Measurements from ENCODE around the gene FHOD1.

FHOD1 gene

DNA sequence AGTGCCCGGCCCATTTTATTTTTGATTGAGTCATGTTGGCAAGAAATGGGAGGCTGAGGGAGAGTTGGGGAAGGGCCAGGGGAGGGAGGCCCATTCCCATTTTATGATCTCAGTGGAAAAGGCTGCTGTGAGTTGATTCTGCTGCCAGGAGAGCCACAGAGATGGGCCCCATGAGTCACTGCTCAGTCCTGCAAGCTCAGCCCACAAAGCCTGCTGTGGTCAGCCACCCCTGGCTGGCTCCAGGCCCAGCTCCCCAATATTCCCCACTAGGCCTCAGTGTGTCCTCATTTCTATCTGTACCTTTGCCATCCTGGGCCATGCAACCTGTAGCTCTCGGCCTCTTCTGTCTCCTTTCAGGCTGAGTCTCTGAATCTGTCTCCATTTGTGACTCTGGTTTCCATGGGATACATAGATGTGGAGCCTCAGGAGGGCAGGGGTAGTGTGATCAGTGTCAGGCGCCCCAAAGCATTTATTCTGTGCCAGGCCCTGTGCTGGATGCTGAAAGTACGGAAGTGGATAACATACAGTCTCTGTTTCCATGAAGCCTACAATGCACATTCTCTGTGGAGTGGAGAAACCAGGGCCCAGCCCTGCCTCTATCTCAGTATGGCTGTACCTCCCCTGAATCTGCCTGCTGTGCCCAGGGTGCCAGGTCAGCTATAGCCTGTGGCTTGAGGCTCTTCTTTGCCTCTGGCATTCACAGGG is 30.2 kb upstream of the FHOD1 start:
- DNase-seq = peak; percentile 41

DNA sequence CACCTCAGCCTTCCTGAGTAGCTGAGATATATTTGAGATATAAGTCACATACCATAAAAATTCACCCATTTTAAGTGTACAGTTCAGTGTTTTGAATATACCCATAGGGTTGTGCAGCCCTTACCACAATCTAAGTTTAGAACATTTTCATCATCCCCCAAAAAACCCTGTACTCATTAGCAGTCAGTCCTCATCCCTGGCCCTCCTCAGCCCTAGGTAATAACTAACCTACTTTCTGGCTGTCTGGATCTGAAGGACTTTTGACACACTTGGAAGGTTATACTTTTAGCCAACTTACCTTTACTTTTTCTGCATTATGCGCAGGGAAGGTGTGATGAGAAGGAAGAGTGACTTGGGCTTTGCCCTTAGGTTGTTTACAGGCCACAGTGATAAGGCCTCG is 28.0 kb upstream of the FHOD1 start:
- no peak for DNase-seq

DNA sequence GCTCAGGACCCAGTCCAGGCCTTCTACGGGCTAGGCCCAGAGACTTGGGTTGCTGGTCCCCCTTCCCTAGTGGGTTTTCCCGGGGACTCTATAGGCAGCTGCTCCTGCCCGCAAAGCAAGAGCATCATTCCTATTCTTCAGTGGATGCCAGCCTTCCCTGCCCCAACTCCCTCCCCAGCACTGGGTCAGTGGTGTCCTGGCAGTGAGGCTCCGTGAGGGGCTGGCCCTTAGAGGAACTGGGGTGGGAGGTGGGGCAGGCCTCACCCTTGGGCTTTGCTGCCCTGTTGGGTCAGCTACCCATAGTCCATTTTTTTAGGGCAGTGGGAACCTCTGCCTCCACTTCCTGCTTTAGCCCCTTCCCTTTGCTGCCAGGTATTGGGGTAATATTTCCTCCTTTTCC is 24.2 kb upstream of the FHOD1 start:
- DNase-seq = no peak

DNA sequence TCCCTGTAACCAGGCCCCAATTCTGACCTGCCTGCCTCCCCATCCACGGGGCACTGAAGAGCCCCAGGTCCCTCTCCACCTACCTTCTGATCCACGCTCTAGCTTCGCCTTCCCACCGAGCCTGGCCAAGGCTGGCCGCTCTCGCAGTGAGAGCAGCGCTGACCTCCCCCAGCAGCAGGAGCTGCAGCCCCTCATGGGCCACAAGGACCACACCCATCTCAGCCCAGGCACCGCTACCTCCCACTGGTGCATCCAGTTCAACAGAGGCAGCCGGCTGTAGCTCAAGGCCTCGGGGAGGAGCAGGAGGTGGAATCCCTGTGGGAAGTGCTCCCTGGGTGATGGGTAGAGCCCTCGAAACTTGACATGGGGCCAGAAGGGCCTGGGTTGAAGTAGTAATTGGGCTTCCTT is 23.7 kb upstream of the FHOD1 start:
- DNase-seq = no peak

DNA sequence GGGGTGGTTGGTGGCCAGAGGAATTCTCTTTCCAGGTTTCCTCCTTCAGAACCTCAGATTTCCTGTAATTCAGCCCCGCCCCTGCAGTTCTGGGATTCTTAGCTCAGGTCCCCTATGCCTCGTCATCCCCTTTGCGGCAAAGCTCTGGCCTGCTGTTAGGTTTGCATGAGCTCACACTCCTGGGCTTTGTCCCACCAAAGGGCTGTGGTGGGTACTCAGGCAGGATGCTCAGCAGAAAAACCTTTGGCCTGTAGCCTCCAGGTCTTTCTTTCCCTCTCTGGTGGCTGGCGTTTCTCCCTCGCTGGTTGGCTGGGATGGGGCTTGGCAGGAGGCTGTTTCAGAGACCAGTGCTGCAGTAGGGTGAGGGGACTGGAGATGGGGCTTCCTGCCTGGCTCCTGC is 22.5 kb upstream of the FHOD1 start:
- DNase-seq = no peak

DNA sequence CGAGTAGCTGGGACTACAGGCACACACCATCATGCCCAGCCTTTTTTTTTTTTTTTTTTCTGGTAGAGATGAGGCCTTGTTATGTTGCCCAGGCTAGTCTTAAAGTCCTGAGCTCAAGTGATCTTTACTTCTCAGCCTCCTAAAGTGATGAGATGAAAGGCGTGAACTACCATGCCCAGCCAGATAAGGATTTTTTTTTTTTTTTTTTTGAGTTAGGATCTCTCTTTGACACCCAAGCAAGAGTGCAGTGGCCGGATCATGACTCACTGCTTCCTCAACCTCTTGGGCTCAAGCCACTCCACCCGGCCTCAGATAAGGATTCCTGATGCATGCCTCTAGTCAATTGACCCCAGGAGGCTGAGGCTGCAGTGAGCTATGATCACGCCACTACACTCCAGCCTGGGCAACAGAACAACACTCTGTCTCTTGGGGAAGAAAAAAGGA is 20.9 kb upstream of the FHOD1 start:
- DNase-seq = no peak

DNA sequence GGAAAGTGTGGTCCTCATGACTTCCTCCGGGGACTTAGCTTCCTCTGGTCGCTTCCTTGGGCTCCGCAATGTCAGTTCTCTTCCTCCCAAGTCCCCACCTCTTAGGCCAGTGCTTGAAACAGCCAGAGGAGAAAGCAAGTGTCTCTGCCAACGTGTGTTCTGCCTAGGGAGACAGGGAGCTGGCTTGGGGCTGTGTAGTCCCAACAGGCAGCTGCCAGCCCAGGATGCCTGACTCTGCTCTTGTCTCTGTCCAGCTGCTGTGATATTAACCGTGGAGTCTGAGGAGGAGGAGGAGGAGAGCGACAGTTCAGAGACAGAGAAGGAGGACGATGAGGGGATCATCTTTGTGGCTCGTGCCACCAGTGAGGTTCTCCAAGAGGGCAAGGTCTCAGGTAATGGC is 18.6 kb upstream of the FHOD1 start:
- no peak for DNase-seq

DNA sequence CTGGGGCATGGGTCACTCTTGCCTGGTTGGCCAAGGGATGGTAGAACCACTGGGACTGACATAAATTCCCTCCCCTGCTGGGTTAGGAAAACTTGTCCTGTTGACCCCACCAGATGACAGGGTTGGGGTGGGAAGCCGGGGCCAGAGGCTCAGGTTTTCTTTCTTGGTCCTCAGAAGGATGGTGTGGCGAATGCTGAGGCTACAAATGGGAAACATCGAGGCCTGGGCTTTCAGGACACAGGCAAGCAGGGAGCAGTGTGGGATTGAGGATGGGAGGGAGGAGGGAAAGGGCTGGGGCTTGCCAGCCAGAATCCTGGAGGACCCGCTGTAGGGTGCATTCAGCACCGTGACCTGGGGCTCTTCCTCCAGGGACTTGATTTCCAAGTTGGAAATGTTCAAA is 17.6 kb upstream of the FHOD1 start:
- no peak for DNase-seq

DNA sequence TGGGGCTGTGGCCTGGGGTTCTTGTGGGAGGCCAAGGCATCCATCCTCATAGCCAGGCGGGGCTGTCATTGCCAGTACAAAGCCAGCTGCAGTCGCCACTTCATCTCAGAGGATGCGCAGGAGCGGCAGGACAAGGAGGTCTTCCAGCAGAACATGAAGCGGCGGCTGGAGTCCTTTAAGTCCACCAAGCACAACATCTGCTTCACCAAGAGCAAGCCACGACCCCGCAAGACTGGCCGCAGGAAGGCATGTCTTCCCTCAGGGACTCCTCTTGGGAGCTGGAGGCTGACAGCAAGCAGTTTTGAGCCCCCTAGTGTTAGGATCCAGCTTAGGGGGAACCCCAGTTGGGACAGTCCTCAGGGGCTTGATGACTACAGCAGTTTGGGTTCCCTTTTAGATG is 17.0 kb upstream of the FHOD1 start:
- no peak for DNase-seq

DNA sequence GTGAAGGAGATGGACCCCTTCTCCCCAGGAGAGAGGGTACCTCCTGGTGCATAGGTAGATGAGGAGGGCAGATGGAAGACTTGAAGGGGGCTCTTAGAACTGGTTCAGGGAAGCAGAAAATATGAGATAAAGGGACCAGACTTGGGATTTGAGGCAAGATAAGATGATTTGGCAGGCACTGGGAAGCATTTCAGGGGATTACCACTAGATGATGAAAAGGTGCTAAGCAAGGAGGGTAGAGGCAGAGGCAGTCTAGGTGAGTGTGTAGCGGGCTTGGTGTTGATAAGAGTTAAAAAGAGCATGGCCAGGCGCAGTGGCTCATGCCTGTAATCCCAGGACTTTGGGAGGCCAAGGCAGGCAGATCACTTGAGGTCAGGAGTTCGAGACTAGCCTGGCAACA is 15.9 kb upstream of the FHOD1 start:
- DNase-seq = no peak

DNA sequence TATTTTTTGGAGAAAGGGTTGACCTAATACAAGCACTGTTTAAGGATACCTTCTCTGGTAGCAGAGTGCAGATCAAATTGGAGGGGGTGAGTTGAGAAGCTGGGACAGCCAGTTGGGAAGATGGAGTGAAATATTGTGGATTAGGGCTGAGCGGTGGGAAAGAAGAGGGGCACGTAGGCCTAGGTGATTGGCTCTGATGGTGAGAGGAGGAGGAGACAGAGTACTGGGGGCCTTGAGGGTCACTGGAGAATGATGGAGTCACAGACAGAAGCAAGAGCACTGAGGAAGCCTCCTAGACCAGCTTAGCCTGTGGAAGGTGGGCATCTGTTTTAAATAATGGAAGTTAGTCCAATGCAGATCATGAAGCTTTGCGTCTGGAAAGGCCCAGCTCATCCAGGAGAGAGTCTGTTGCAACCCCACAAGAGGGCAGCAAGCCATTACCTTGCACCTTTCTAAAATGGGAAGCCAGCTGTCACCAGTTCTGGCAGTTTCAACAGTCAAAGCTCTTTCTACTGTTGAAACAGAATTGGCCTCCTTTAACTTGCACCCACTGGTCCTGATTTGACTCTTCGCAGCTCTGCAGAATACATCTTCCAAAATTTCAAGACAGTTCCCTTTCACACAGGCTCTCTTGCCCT is 13.3 kb upstream of the FHOD1 start:
- DNase-seq = peak; percentile 58

DNA sequence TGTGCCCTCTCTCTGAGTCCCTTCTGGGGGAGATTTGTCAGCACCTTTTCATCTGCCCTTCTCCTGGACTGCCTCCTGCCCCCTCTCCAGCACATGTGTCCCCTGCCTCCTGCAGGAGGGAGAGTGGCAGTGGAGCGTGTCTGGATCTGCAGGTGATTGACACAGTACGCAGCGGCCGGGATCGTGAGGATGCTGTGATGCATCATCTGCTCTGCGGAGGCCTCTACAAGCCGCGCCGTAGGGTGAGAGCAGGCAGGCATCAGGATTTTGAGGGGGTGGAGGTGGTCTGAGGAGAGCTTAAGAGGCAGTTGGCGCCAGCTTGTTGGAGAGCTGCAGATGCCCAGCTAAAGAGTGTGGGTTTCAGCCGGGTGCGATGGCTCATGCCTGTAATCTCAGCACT is 12.4 kb upstream of the FHOD1 start:
- DNase-seq = no peak

DNA sequence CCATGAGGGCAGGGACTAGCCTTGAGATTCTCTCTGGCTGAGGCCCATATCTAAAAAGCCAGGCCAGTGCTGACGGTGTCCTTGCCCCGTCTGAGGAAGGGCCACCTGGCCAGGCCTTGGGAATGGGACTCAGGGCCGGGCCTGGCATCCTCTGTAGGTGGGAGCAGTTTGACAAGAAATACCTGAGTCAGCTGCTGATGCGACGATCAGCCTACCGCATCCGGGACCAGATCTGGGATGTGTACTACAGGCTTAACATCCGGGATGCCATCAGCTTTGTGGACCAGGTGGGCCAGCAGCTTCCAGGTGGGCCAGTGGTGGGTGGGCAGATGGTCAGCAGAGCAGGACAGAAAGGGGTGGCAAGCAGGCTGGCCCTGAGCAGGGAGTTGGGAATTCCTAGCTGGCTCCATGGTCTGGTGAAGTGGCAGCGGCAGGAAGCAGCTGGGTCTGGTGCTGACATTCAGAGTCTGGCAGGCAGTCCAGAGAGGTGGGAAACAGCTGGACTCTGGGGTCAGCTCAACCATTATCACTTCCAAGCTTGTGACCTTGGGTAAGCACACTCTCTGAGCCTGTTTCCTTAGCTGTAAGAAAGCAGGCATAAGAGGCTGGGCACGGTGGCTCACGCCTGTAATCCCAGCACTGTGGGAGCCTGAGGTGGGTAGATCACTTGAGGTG is 11.0 kb upstream of the FHOD1 start:
- DNase-seq = no peak

DNA sequence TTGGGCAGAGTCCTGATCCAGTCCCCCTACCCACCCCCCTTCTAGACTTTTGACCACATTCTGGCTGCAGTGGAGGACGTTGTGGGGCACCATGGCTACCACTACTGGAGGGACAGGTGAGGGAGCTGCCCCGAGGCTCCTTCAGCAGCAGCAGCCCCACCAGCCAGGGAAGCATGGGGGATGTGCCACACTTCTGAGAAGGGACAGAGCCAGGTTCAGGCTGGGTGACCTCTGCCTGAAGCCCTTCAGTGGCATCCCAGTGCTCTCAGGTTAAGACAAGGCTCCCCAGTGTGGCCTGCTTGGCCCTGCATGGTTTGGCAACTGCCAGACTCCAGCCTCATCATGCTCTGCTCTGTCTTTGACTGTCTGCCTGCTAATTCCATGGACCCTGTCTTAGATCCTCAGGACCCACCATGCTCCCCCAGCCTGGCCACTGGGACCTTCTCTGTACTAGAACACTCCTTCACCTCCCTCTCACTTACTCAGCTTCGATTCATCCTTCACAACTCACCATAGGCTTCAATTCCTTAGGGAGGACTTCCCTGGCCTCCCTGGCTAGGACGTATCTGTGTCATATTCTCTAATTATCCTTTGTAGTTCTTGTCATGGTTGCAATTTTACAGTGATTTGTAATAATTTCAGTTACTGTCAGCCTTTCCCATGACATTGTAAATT is 10.3 kb upstream of the FHOD1 start:
- no peak for DNase-seq

DNA sequence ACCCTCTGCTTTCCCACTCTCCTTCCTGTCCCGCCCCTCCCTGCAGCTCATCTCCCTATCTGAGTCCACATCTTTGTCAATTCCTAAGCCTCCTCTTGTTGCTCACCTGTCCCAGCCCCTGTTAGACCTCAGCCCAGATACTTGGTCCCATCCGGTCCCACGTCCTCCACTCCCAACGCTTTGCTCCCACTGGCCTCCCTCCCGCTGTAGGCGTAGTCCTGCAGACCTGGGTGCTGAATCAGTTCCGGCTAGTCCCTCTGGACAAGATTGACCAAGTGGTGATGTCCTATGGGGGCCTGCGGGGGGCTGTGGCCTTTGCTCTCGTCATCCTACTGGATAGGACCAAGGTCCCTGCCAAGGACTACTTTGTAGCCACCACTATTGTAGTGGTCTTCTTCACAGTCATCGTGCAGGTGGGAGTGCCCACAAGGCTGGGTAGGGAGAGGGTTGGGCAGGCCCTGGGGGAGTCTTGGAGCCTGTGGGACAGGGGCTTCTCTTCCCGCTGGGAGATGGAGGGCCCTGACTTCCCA is 9.5 kb upstream of the FHOD1 start:
- no peak for DNase-seq

DNA sequence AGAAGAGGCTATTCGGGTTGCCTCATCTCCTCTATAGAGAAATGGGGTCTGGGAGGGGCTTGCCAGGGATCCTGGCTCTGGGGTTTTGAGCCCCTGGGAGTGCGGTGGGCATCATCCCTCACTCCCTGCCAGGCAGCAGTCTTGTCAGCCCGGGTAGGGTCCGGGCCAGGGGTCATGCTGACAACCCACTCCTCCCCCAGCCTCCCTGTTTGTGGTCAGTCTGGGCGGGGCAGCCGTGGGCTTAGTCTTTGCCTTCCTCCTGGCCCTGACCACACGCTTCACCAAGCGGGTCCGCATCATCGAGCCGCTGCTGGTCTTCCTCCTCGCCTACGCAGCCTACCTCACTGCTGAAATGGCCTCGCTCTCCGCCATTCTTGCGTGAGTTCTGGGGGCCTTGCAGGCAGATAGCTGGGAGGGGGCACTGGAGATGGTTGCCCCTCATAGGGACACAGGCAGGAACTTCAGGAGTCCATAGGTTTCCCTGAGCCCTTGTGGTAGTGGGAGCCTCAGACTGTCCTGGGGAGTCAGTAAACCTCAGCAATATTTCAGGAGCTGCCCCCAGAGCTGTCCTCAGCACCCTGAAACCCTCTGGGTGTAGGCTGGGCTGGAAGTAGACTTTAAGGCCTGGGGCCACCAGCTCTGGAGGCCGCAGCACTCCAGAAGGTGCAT is 8.4 kb upstream of the FHOD1 start:
- no peak for DNase-seq

DNA sequence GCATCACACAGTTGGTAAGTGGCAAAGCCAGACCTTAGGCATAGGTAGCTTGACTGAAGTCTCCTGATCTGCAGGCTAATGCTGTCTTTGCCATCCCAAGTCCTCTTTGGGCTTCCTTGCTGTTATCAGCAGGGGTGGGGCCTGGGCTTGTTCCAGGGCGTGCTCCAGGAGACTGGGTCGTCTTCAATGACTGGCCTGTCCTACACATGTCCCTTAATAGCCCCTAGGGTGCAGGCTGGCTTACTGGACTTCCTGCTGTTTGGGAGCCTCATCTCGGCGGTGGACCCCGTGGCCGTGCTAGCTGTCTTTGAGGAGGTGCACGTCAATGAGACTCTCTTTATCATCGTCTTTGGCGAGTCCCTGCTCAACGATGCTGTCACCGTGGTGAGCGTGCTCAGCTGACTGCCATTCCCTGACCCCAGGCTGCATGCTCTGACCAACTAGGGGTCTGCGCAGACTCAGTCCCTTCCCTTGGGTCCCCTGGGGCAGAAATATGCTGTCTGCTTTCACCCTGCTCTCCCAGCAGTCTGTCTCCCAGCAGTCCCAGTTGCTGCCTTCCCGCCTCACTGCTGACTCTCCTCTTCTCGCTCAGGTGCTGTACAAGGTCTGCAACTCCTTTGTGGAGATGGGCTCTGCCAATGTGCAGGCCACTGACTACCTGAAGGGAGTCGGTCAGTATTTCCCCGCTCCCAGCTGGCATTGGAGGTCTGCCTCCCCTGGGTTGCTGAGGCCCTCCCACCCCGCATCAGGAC is 7.7 kb upstream of the FHOD1 start:
- DNase-seq = no peak

DNA sequence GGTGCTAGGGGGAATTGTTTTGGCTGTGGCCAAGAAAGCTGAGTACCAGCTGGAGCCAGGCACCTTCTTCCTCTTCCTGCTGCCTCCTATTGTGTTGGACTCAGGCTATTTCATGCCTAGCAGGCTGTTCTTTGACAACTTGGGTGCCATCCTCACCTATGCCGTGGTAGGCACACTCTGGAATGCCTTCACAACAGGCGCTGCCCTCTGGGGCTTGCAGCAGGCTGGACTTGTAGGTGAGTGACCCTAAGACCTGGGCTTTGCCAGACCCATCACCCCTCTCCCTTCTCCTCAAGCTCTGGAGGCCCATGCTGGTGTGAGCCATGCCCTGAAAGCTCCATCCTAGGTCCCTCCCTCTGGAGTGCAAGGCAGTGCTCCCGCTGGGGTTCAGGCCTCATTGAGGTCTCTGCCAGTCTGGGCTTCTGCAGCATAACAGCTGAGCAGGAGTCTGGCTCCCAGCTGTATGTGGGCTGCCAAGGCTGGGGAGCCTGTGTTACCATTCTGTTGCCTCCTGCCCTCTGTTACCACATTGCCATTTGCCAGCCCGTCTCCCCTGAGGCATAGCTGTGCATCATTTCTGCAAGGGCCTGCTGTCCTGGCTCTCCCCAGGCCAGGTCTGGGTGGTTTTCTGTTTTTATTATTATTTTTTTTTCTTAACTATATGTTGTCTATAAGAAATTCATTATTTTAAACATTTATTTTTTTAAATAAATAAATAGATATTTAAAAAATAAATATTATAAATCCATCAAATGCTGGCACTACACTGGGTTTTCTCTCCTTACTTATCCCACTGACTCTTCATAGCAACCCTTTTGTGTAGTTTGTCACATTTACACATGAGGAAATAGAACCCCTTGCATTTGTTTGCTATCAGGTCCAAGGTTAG is 5.6 kb upstream of the FHOD1 start:
- no peak for DNase-seq

DNA sequence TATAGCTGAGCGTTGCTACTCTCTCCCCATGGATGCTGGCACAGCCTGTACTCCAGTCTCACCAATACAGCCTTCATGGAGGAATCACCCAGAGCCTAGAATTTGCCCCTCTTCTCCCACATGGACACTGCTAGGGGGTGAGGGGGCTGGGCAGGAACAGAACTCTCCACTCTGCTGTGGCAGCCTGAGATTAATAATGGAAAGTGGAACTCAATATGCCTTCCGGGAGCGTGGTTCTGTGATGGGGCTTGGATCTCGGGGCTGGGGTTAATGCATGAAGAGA is 2.7 kb upstream of the FHOD1 start:
- DNase-seq = no peak

DNA sequence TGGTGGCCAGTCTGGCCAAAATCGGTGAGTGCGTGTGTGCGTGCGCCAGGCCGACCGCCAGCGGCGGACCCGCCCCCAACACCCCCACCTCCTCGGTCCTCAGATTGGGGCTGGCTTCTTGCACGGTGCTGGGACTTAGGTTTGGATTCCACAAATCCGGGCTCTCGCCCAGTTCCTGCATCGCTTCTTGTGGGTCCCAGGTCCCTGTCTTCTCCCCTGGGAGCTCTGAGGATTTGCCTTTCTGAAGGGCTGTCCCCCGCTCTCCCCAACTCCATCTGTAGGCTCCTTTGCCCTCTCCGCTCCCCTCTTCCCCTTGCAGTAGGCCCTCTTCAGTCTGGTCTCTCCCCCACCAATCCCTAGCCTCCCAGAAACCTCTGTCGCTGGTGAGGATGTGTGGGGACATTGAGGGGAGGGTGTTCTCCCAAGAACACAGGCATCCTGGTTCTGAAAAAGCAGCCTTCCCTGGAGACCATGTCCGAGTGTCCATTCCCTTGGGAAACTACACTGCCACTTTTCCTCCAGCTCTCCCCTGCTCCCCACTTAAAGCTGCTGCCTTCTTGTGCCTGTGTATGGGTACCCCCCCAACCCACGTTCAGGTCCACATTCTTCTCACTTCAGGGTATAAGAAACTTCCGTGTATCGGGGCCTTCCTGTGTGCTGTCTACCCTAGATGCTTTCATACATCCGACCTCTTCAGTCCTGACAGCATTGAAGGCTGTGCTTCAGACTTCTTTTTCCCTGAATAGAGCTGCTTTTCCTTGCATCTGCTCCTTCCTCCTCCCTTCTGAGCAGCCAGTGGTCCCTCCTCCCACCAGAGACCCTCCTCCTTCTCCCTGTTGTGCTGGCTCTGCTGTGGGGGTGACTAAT is 2.1 kb upstream of the FHOD1 start:
- no peak for DNase-seq

Data from activated CD4-positive, alpha-beta T cell treated with anti-CD3 and anti-CD28 coated beads, Interleukin-2, Interleukin-6, amounts not matched to agents 100 ng/mL and 50 ng/mL, durations not matched to agents 16 hours and 8 hours (primary cell).